Stimulated activated CD4-positive, alpha-beta T cell treated with anti-CD3 and anti-CD28 coated beads, Interleukin-2, amount 100 ng/mL, for 4 hours (primary cell): ENCODE data around the gene GNG7.

Source experiments
- DNase-seq: peaks from one replicate; pipeline ENCODE4 v3.0.0-alpha.2; 2020; ENCODE audit warnings: low read depth

GNG7 gene

DNA sequence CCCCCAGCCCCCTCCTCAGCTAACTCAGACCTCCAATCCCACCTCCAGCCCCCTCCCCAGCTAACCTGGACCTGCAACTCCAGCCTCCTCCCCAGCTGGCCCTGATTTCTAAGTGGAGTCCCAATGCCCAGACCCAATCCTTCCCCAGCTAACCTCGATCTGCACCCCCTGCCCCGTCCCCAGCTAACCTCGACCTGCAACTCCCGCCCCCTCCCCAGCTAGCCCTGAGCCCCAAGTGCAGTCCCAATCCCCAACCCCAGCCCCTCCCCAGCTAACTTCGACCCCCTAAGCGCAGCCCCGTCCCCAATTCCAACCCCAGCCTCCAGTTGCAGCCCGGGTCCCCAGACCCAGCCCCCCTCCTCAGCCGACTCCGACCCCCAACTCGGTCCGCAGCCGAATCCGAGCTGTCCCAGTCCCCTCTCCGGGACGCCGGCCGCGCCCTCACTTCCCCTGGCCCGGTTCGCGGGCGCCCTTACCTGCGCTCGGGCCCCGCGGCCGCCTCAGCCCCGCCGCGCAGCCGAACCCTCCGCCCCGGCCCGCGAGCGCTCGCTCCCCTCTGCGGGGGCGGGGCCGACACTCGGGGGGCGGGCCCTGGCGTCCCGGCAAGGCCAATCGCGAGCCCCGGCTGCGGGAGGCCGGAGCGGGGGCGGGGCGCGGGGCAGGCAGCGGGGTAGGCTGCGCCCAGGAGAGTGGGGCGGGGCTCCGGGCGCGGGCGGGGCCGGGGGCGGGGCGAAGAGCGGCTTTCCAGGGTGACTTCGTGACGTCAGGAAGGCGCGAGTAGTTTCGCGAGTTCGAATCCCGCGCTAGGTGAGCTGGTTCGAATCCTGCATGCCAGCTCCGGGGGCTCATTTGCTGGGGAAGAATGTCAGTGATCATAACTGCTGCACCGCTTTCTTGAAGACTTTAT, at the start of gene GNG7:
Gene GNG7, minus strand, starts transcription at position 525 of the 907 bp plus-strand sequence. CDS start 182,006 bp downstream, outside the sequence.
- DNase-seq: peak; percentile 94

GRCh38 chr19:2751438-2751830, 48.9 kb upstream of the GNG7 start:
- no peak for DNase-seq

DNA sequence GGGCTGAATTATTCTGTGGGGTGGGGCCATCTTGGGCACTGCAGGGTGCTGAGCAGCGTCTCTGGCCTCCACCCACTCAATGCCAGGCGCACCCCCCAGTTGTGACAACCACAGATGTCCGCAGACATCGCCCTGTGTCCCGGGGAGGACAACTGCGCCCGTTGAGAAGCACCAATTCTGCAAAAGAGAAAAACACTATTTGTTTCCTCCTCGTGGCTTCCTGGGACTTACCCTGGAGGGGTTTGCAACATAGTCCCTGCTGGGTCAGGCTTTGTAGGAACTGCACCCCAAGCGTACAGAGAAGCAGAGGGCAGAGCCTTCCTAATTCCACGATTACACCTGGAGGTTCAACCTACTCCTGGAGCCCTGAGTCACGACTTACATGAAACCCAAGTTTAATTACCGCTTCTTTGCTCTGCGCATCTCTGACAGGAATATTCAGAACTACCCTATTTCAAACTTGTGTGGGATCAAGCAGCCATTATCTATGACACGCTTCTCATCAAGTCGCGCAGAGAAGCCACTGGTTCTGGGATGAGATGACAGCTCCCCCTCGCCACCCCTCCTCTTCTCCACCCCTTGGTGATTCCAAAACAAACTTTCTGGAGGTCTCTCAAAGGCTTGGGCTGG, 48.4 kb upstream of the GNG7 start:
- no peak for DNase-seq

DNA sequence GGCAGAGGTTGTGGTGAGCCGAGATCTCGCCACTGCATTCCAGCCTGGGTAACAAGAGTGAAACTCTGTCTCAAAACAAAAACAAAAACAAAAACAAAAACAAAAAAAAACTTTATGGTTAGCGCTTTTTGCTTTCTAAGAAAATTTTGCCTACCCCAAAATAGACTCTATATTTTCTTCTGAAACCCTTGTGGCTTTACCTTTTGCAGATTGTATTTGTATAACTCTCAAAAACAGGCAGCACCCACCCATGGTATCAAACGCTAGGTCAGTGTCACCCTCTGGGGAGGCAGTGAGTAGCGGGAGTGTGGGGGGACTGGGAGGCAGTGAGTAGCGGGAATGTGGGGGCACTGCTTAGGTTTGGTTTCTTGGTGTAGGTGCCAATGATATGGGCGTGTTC, 44.9 kb upstream of the GNG7 start:
- no peak for DNase-seq

GRCh38 chr19:2744113-2744512, 41.6 kb upstream of the GNG7 start:
- DNase-seq: no peak

DNA sequence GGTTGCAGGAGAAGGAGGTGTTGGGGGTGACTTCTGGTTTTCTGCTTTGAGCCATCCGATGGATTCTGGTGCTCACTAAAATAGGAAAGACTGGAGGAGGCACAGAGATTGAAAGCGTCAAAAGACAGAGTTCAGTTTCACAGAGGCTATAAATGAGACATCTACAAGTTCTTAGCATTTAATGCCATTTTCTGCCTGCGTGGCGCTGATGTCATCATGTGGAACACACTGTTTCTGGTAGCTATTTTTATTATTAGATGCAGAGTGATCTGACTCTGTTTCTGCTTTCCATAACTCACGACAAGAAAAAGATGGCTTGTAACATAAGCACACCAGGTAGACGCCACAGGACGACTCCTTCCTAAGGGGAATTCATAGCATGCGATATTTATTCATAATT, 40.6 kb upstream of the GNG7 start:
- DNase-seq: no peak

- DNase-seq: no peak
Measured at GRCh38 chr19:2740314-2740656, 37.8 kb upstream of the GNG7 start.

GRCh38 chr19:2739602-2740313, 37.3 kb upstream of the GNG7 start, which contains the start of gene SLC39A3:
Gene SLC39A3, minus strand, starts transcription at chr19:2740017. Its CDS starts 2,760 bp downstream, at chr19:2737257.
- peak; percentile 99 for DNase-seq

DNA sequence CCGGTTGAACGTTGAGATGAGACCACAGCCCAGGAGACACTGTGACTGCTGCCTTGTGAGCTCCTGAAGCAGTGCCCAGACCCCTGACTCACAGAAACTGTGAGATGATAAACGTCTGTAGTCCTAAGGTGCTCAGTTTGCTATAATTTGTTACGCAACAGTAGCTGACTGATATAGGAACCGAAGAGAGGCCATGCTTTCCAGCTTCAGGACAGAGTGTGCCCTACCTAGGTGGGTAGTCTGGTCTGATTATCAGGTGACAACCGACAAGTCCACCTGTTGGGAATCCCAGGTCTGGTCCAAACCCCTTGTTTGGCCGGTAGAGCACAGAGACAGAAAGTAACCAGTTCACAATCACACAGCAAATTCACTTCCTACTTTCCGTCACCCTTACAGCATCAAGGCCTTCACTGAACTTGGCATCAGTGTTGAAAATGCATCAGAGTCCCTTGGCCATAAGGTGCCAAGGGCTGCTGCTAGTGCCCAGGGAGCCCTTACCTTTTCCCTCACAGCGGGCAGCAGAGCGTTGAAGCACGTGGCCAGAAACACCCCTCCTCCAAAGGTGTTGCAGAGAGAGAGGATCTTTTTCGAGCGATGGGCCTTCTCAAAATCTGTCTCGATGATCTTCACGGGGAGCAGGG, 34.2 kb upstream of the GNG7 start:
- DNase-seq: no peak

GRCh38 chr19:2735374-2735773, 32.9 kb upstream of the GNG7 start:
- no peak for DNase-seq

DNA sequence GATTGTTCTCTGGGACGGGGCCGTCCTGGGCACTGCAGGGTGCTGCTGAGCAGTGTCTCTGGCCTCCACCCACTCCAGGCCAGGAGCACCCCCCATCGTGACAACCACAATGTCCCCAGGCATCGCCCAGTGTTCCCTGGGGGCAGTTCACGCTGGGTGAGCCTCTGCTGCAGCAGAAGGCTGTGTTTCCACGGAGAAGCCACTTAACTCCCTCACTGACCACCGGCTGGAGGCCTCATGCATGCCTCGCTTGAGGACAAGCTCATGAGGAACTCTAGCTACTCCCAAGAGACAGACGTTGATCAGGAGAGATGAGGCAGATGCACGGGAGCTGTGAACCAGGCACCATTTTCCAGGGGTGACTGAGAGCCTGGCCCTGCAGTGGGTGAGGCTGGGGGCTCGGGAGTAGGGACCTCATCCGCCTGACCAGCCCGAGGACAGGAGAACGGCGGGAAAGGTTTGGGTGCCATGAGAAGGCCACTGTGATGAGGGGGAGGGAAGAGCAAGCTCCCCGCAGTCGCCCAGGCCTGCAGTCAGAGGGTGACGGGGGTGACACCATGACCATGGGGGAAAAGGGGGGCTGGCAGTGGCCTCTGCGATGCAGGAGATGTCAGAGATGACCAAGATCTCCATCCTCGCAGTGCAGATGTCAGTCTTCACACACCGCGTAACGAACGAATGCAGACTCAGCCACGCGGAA, 32.2 kb upstream of the GNG7 start:
- DNase-seq: no peak

DNA sequence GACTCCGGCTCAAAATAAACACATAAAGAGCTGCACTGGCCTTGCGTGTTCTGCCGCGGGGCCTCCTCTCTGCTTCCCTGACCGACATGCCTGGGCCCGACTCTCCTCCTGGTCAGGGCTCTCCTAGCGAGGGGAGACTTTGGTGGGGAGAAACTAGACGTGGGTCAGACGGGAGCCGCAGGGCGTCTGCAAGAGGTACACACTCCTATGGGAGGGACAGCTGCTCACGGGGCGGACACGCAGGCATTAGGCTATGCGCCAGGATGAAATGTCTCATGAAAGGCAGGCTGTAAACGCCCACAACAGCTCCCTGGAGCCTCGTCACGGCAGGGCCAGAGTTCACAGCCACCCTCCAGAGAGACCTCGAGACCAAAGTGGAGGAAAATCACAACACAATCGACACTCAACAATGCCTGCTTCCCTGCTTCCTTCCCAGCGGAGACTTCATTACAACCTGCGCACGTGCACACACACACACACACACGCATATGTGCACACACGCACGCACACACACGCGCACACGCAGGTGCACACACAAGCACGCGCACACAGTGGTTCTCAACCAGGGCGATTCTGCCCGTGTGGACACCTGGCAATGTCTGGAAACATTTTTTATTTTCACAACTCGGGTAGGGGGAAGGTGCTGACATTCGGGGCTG, 31.6 kb upstream of the GNG7 start:
- no peak for DNase-seq

DNA sequence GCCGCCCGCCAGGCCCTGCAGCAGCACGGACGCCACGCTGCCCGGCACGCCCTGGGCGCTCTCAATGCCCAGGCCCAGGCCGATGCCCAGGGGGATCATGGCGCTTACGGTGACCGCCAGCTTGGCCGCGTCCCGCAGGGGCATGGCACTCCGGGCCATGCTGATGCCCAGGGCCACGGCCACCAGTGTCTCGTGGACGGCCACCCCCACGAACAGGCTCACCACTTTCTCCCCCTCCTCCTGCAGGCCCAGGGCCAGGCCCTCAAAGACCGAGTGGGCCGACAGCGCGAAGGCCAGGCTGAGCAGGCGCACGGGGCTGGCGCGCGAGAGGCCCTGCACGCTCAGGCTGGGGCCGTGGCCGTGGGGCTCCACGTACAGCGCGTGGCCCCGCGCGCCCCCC, 30.4 kb upstream of the GNG7 start:
- DNase-seq: no peak

GRCh38 chr19:2732157-2732725, 29.7 kb upstream of the GNG7 start:
- DNase-seq: no peak

DNA sequence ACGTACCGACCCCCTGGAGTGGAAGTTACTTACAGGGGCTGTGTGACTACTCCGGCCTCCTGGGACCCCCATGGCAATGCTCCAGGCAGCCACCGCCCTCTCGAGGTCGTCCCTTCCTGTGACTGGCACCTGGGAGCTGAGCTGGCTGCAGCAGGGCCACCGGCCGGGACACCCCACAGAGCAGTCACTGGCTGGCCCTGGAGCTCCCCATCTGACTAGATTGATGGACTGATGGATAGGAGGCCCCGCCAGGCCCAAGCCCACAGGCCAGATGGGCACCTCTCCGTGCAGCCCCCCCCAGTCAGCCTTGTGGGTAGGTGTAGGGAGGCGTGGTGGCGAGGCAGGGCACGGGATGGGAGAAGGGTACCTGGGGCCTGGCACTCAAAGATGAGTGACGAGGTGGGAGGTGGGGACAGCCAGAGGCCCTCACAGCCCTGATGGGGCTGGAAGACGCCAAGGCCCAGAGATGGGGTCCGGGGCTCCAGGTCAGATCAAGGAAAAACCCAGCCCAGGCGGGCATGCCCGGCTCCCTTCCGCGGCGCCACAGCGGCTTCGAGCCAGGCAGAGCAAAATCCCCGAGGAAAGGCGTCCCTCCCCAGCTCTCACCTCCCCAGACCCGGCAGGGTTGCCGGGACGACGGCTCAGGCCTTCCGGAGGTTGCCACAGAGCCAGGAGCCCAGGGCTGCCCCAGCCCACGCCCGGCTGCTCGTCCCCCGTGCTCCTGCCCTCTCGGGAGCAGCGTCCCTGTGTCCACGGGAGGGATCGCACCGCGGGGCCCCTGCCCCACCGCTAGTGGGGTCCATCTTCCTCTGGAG, 28.9 kb upstream of the GNG7 start:
- DNase-seq: no peak

DNA sequence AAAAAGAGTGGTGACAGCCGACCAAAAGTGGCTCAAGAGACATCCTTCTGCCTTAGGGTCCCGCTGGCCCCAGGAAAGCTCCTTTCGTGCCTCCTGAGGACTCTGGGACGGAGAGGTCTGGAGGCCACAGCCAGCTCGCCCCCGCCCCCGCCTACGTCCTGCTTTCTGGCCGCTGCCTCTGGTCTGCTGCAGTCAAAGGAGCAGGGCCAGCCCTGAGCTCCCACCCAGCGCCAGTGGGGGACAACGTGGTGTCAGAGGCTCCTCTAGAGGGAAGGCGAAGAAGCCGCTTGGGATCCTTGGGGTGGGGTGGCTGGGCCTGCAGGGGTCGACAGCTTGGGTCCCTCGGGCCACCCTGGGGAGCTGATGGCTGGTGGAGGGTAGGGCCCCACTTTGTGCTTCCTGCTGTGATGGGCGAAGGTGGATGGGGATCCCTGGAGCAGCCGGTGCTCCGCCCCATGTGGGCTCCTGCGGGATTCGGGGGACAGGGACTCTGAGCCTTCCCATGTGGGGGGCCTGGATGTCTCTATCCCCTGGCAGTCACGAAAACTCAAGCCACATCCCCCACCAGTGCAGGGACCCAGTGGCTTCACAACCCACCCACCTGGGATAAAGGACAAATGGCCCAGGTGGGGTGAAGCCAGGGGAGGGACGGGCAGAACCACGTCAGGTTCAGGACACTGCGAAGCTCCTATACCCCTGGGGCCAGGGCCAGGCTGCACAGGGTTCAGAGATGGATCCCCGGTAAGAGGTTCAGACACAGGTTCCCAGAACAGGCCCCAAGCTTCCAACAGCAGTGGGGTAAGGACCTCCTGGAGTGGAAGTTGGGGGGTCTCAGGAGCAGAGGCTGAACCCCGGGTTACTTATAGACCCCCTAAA, 27.7 kb upstream of the GNG7 start:
- DNase-seq: no peak

DNA sequence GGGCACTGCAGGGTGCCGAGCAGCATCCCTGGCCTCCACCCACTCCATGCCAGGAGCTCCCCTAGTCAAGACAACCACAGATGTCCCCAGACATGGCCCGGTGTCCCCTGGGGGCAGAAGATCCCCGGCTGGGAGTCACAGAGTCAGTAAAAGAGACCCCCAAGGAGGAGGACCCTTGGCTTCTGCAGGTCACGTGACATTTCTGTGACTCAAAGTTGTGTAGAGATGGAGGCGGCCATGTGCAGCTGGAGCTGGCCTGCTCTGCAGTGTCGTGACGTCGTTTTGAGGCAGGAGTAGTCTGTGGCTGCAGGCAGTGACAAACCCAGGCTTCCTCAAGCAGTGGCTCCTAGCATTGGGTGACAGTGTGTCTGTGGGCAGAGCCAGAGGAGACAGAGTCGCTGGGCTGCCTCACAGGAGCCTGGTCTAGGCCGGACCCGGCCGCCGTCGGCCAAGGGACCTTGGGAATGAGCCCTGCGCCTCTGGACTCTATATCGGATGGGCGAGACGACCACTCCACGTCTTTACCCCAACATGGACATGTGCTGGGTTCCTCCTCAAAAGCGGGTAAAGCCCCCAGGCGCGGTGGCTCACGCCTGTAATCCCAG, 26.4 kb upstream of the GNG7 start:
- DNase-seq: no peak

- no peak for DNase-seq
Measured at GRCh38 chr19:2727640-2727944, 25.1 kb upstream of the GNG7 start.
